HepG2 (cell line): ENCODE measurements around the gene PITRM1. TPM values are rescaled to one million over a fixed set of nuclear protein-coding genes. Genes with fewer than 3 reads are reported as not detected.
A peak's percentile ranks its signal among the peaks of the same experiment; 100 is the strongest.

ENCODE experiments used
- ATAC-seq: fragments of 200-7000 bp; cut with Tn5 transposase; 3 replicates; pipeline ENCODE4 v1.9.1; 2020; ENCODE audit warnings: mild to moderate bottlenecking, moderate library complexity
- BruUV-seq: library from RNA; stranded (reverse); fragments of 400-500 nt; replicated peaks from 2 replicates; lab custom pipeline; 2021; lab: Mats Ljungman, UMichigan
- CTCF ChIA-PET: fragments of 300-600 bp; formaldehyde crosslinking; extraction: SDS; loops from one replicate; lab custom pipeline; 2021; ENCODE audit warnings: low total read pairs, inconsistent platforms, low intra/inter-chr PET ratio; lab: Yijun Ruan, JAX
- POLR2A ChIA-PET: fragments of 350-600 bp; sonication (Branson Sonifier 250); formaldehyde crosslinking; loops from one replicate; lab custom pipeline; 2020; ENCODE audit warnings: antibody characterized with exemption, inconsistent platforms; lab: Yijun Ruan, JAX
- DNase-seq: peaks from one replicate; pipeline ENCODE4 v3.0.0-alpha.2; 2015; ENCODE audit warnings: low spot score
- FAIRE-seq: peaks from 3 replicates; lab custom pipeline; 2011; peaks lifted over from hg19 to GRCh38; lab: Jason Lieb, UNC
- H2AFZ ChIP-seq: one replicate; pipeline ENCODE4 v1.6.1; 2011; ENCODE audit warnings: low read length, inconsistent platforms
- H3K27ac ChIP-seq: fragments of 300-600 bp; 3 replicates; pipeline ENCODE4 v1.8.0; 2011; ENCODE audit warnings: mixed run types, mild to moderate bottlenecking, mixed read lengths, low read length, inconsistent platforms; ENCODE audit not compliant: insufficient read depth; ENCODE audit errors: extremely low read length
- H3K27me3 ChIP-seq, 2 experiments: fragments of 200-600 bp in 1 of 2; 2 replicates in 1 of 2; 3 replicates in 1 of 2; pipeline versions ENCODE4 v1.6.0 to v1.8.0; 2011; ENCODE audit warnings: low read length in 2 of 2, mild to moderate bottlenecking in 2 of 2, moderate library complexity in 2 of 2, inconsistent platforms in 1 of 2; ENCODE audit not compliant: insufficient read depth in 2 of 2, control insufficient read depth in 1 of 2
- H3K36me3 ChIP-seq, 2 experiments: fragments of 200-600 bp in 1 of 2; replicated peaks in 1 of 2; 2 replicates in 1 of 2; 3 replicates in 1 of 2; pipeline versions ENCODE4 v1.5.1 to v1.8.0; 2011; ENCODE audit warnings: low read length in 2 of 2, inconsistent platforms in 1 of 2; ENCODE audit not compliant: insufficient read depth in 2 of 2, control insufficient read depth in 1 of 2
- H3K4me1 ChIP-seq: 2 replicates; pipeline ENCODE4 v1.5.1; 2012; ENCODE audit warnings: low read length, inconsistent platforms; ENCODE audit not compliant: insufficient read depth
- H3K4me2 ChIP-seq: 2 replicates; pipeline ENCODE4 v1.6.0; 2011; ENCODE audit warnings: low read depth, low read length, inconsistent platforms
- H3K4me3 ChIP-seq, 3 experiments: fragments of 200-600 bp in 1 of 3; sonication (generic), shearing (Covaris generic) in 1 of 3; replicated peaks in 1 of 3; 2 replicates each; pipeline ENCODE4 v1.5.1; 2011 to 2016; ENCODE audit warnings: low read length in 3 of 3, inconsistent platforms in 2 of 3, low read depth in 2 of 3, mild to moderate bottlenecking in 2 of 3, control low read depth in 1 of 3, mixed read lengths in 1 of 3; ENCODE audit not compliant: insufficient read depth in 1 of 3
- H3K79me2 ChIP-seq: one replicate; pipeline ENCODE4 v1.6.1; 2011; ENCODE audit warnings: low read length, inconsistent platforms; ENCODE audit not compliant: insufficient read depth
- H3K9ac ChIP-seq: 2 replicates; pipeline ENCODE4 v1.6.0; 2011; ENCODE audit warnings: mild to moderate bottlenecking, low read depth, low read length, inconsistent platforms; ENCODE audit not compliant: insufficient read depth
- H3K9me3 ChIP-seq: 2 replicates; pipeline ENCODE4 v1.5.1; 2012; ENCODE audit warnings: mild to moderate bottlenecking, low read length
- H4K20me1 ChIP-seq: 2 replicates; pipeline ENCODE4 v1.6.0; 2011; ENCODE audit warnings: inconsistent platforms, mild to moderate bottlenecking, low read length, moderate library complexity; ENCODE audit not compliant: insufficient read depth
- EHMT2 ChIP-seq: fragments of 200-600 bp; sonication (generic); IDR thresholded peaks from 2 replicates; pipeline ENCODE4 v1.7.0; 2017; ENCODE audit warnings: antibody characterized with exemption, low read depth, low read length, borderline replicate concordance
- ZNF616 ChIP-seq: sonication (generic); formaldehyde crosslinking; IDR thresholded peaks from 2 replicates; pipeline ENCODE4 v1.5.0; 2020; ENCODE audit warnings: low read depth, mild to moderate bottlenecking, missing genetic modification reagents
- WGBS: methylation state at CpG from one replicate; pipeline ENCODE4 v1.1.6; 2017; ENCODE audit warnings: low lambda C conversion rate; 5-methylcytosine and 5-hydroxymethylcytosine counted together
- in situ Hi-C: cut with HindIII; loops from 2 replicates; pipeline ENCODE4 v1.10.0; 2017; ENCODE audit warnings: low pct_unique_long_range_greater_than_20kb; ENCODE audit not compliant: extremely low pct_ligation_motif_present
- intact Hi-C: fragments of 100-400 bp; cut with micrococcal nuclease; formaldehyde crosslinking; loops from one replicate; pipeline ENCODE4 v1.10.0; 2022; ENCODE audit not compliant: unreplicated experiment
- polyA plus RNA-seq, 8 experiments: library from polyadenylated mRNA; depleted of rRNA in 3 of 8; stranded (reverse) in 7 of 8; unstranded in 1 of 8; fragments of >200 nt; fragmentation: Illumina TruSeq in 4 of 8; extraction: Trizol in 4 of 8; gene quantifications; 2 replicates each; pipeline versions ENCODE4 v1.2.1 to v1.2.3, GENCODE V29; 2011 to 2016; ENCODE audit warnings: low read depth in 4 of 8, missing spikeins in 1 of 8, mixed read lengths in 1 of 8; ENCODE audit not compliant: insufficient read depth in 1 of 8
- total RNA-seq, 5 experiments: library from RNA; depleted of rRNA; stranded (reverse); fragments of >200 nt; fragmentation: Illumina TruSeq; extraction: Trizol; gene quantifications; 2 replicates each; pipeline ENCODE4 v1.2.3, GENCODE V29; 2016; ENCODE audit warnings: low read depth in 1 of 5
- TF ChIP-seq, protein P1 (sequence below): sonication (generic); formaldehyde crosslinking; IDR thresholded peaks from 2 replicates; pipeline ENCODE4 v1.4.0; 2020; ENCODE audit warnings: low read depth, missing genetic modification reagents
- TF ChIP-seq, protein P2 (sequence below): sonication (generic); formaldehyde crosslinking; IDR thresholded peaks from 2 replicates; pipeline ENCODE4 v1.4.0; 2020; ENCODE audit warnings: low read depth, mild to moderate bottlenecking, missing genetic modification reagents
- TF ChIP-seq, protein P3 (sequence below): sonication (generic); formaldehyde crosslinking; IDR thresholded peaks from 2 replicates; pipeline ENCODE4 v1.4.0; 2020; ENCODE audit warnings: missing genetic modification reagents

The PITRM1 gene
- total and polyA plus RNA-seq, 2 of the 13 experiments (the other 11 are each of a cell fraction or from before 2014, with no cell fraction given) = 16.4 to 29.0 TPM

DNA sequence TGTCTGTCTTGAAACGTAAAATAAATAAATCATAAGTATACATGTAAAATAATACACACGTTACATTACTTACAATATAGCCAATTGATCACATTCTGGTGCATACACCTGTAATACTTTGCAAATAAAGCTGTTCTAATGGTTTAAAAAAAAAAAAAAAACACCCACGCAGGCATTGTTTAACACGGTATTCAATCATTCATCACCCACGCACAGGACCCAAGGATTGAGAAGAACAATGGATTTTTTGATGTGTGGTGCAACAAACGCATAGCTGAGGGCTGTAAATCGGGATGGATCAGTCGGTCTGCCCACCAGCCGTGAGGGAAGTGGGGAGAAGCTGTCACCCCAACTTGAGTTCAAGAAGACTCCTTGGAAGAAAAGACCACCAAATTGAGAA, 8.7 kb downstream of the PITRM1 start (continued):
- TF ChIP-seq, protein P1, sequence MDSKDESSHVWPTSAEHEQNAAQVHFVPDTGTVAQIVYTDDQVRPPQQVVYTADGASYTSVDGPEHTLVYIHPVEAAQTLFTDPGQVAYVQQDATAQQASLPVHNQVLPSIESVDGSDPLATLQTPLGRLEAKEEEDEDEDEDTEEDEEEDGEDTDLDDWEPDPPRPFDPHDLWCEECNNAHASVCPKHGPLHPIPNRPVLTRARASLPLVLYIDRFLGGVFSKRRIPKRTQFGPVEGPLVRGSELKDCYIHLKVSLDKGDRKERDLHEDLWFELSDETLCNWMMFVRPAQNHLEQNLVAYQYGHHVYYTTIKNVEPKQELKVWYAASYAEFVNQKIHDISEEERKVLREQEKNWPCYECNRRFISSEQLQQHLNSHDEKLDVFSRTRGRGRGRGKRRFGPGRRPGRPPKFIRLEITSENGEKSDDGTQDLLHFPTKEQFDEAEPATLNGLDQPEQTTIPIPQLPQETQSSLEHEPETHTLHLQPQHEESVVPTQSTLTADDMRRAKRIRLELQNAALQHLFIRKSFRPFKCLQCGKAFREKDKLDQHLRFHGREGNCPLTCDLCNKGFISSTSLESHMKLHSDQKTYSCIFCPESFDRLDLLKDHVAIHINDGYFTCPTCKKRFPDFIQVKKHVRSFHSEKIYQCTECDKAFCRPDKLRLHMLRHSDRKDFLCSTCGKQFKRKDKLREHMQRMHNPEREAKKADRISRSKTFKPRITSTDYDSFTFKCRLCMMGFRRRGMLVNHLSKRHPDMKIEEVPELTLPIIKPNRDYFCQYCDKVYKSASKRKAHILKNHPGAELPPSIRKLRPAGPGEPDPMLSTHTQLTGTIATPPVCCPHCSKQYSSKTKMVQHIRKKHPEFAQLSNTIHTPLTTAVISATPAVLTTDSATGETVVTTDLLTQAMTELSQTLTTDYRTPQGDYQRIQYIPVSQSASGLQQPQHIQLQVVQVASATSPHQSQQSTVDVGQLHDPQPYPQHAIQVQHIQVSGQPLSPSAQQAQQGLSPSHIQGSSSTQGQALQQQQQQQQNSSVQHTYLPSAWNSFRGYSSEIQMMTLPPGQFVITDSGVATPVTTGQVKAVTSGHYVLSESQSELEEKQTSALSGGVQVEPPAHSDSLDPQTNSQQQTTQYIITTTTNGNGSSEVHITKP (CRISPR knock-in tag) = no peak
- TF ChIP-seq ZNF616 (CRISPR knock-in tag) = no peak
- TF ChIP-seq, protein P2, sequence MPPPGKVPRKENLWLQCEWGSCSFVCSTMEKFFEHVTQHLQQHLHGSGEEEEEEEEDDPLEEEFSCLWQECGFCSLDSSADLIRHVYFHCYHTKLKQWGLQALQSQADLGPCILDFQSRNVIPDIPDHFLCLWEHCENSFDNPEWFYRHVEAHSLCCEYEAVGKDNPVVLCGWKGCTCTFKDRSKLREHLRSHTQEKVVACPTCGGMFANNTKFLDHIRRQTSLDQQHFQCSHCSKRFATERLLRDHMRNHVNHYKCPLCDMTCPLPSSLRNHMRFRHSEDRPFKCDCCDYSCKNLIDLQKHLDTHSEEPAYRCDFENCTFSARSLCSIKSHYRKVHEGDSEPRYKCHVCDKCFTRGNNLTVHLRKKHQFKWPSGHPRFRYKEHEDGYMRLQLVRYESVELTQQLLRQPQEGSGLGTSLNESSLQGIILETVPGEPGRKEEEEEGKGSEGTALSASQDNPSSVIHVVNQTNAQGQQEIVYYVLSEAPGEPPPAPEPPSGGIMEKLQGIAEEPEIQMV (CRISPR knock-in tag) = no peak

DNA sequence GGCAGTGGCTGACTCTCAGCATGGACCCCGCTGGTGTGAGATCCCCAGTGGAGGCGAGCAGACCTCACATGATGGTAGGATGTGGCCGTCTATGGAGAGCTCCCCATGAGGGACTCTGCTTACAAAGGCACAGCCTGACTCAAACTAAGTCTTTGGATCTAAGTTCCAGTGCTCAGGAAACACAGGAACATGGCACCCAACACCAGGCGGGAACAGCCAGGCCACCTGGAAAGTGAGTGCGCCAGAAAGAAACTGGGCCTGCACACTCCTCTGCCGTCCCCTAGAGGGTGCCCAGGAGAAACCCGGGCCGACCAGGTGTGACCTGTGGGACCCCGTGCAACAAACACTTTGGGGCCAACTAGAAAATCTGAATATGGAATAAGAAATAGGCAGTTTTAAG, 10.0 kb downstream of the PITRM1 start:
- DNase-seq (no peak), ATAC-seq (0 out of 3 replicates have a peak, but pooled peaks have one; percentile 38), FAIRE-seq (no peak)
- H3K4me3 ChIP-seq = no peak overlapping the region
- H2AFZ ChIP-seq = no peak overlapping the region
- POLR2A ChIA-PET = no interaction called here
- WGBS = 96% methylated on average over 9 of the region's 9 CpGs
- H3K79me2 ChIP-seq = no peaks in the 10 kb centered on the region
- in situ Hi-C loops (no loop called here), intact Hi-C loops (no loop called here)
- no TSS peak for BruUV-seq
- no peaks in the 10 kb centered on the region for H3K27me3 ChIP-seq
- no peak overlapping the region for H3K4me2 ChIP-seq
- no peaks in the 10 kb centered on the region for H4K20me1 ChIP-seq
- no peaks in the 10 kb centered on the region for H3K9me3 ChIP-seq
- no peaks in the 10 kb centered on the region for H3K4me1 ChIP-seq
- CTCF ChIA-PET = no interaction called here
- no peak overlapping the region for H3K27ac ChIP-seq
- H3K36me3 ChIP-seq = peaks cover 12 to 54% of the 10 kb centered on the region in 2 experiments
- H3K9ac ChIP-seq = no peak overlapping the region
- TF ChIP-seq, protein P3, sequence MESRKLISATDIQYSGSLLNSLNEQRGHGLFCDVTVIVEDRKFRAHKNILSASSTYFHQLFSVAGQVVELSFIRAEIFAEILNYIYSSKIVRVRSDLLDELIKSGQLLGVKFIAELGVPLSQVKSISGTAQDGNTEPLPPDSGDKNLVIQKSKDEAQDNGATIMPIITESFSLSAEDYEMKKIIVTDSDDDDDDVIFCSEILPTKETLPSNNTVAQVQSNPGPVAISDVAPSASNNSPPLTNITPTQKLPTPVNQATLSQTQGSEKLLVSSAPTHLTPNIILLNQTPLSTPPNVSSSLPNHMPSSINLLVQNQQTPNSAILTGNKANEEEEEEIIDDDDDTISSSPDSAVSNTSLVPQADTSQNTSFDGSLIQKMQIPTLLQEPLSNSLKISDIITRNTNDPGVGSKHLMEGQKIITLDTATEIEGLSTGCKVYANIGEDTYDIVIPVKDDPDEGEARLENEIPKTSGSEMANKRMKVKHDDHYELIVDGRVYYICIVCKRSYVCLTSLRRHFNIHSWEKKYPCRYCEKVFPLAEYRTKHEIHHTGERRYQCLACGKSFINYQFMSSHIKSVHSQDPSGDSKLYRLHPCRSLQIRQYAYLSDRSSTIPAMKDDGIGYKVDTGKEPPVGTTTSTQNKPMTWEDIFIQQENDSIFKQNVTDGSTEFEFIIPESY = peak; percentile 82
- TF ChIP-seq EHMT2 = no peak
